A673 (cell line): ENCODE measurements around the gene ENO4. TPM values are rescaled to one million over a fixed set of nuclear protein-coding genes. Genes with fewer than 3 reads are reported as not detected.

Source experiments
- BruUV-seq: library from RNA; stranded (reverse); fragments of 400-500 nt; replicated peaks from 2 replicates; lab custom pipeline; 2021; lab: Mats Ljungman, UMichigan
- CTCF ChIA-PET: fragments of 300-600 bp; sonication (Branson Sonifier 250); formaldehyde crosslinking; loops from one replicate; lab custom pipeline; 2022; ENCODE audit warnings: antibody characterized with exemption; lab: Charles Lee
- POLR2A ChIA-PET: fragments of 300-600 bp; sonication (Branson Sonifier 250); formaldehyde crosslinking; loops from one replicate; lab custom pipeline; 2022; ENCODE audit warnings: antibody characterized with exemption; ENCODE audit not compliant: low non-redundant PET; lab: Charles Lee
- DNase-seq: peaks from one replicate; pipeline ENCODE4 v3.0.0-alpha.2; 2015; ENCODE audit warnings: low spot score
- H3K27ac ChIP-seq: fragments of 200-600 bp; sonication (generic); 2 replicates; pipeline ENCODE4 v1.5.1; 2016; ENCODE audit warnings: mixed run types, low read depth, mild to moderate bottlenecking, mixed read lengths, antibody characterized with exemption, low read length; ENCODE audit not compliant: poor library complexity, severe bottlenecking
- H3K27me3 ChIP-seq: fragments of 200-600 bp; sonication (generic); replicated peaks from 2 replicates; pipeline ENCODE4 v1.6.1; 2017; ENCODE audit warnings: mixed run types, low read depth, mild to moderate bottlenecking, mixed read lengths, antibody characterized with exemption, low read length; ENCODE audit not compliant: insufficient read depth, poor library complexity
- H3K36me3 ChIP-seq: fragments of 200-600 bp; sonication (generic); 2 replicates; pipeline ENCODE4 v1.6.1; 2016; ENCODE audit warnings: mixed run types, mild to moderate bottlenecking, mixed read lengths, antibody characterized with exemption, low read length; ENCODE audit not compliant: insufficient read depth, poor library complexity, severe bottlenecking
- H3K4me1 ChIP-seq: fragments of 200-600 bp; sonication (generic); 2 replicates; pipeline ENCODE4 v1.6.1; 2017; ENCODE audit warnings: mixed run types, mild to moderate bottlenecking, mixed read lengths, antibody characterized with exemption, low read length; ENCODE audit not compliant: insufficient read depth, poor library complexity, severe bottlenecking
- H3K4me3 ChIP-seq: fragments of 200-600 bp; sonication (generic); 2 replicates; pipeline ENCODE4 v1.5.1; 2016; ENCODE audit warnings: low read depth, mixed run types, mild to moderate bottlenecking, mixed read lengths, low read length; ENCODE audit not compliant: poor library complexity, severe bottlenecking
- H3K9me3 ChIP-seq: fragments of 200-600 bp; sonication (generic); 2 replicates; pipeline ENCODE4 v1.6.1; 2016; ENCODE audit warnings: mixed run types, low read depth, mild to moderate bottlenecking, mixed read lengths, antibody characterized with exemption, low read length; ENCODE audit not compliant: poor library complexity, severe bottlenecking
- CTCF ChIP-seq: fragments of 300-800, 200-600 bp; sonication (generic); conservative IDR thresholded peaks from 2 replicates; pipeline ENCODE4 v1.5.1; 2017; ENCODE audit warnings: low read depth, mild to moderate bottlenecking, antibody characterized with exemption, low read length, moderate library complexity, mixed read lengths
- EZH2 ChIP-seq: fragments of 200-600 bp; sonication (generic); IDR thresholded peaks from 2 replicates; pipeline ENCODE4 v1.6.1; 2017; ENCODE audit warnings: borderline replicate concordance, low read depth, mild to moderate bottlenecking, mixed read lengths, antibody characterized with exemption, low read length; ENCODE audit not compliant: poor library complexity, severe bottlenecking
- intact Hi-C: fragments of 100-400 bp; cut with micrococcal nuclease; formaldehyde crosslinking; loops from one replicate; pipeline ENCODE4 v1.10.0; 2022; ENCODE audit not compliant: unreplicated experiment
- total RNA-seq: library from RNA; stranded (reverse); gene quantifications from 2 replicates; pipeline ENCODE4 v1.2.3, GENCODE V29; 2021

Gene ENO4
- total RNA-seq, 1 experiment from 2014 or later = 0.28 TPM

DNA sequence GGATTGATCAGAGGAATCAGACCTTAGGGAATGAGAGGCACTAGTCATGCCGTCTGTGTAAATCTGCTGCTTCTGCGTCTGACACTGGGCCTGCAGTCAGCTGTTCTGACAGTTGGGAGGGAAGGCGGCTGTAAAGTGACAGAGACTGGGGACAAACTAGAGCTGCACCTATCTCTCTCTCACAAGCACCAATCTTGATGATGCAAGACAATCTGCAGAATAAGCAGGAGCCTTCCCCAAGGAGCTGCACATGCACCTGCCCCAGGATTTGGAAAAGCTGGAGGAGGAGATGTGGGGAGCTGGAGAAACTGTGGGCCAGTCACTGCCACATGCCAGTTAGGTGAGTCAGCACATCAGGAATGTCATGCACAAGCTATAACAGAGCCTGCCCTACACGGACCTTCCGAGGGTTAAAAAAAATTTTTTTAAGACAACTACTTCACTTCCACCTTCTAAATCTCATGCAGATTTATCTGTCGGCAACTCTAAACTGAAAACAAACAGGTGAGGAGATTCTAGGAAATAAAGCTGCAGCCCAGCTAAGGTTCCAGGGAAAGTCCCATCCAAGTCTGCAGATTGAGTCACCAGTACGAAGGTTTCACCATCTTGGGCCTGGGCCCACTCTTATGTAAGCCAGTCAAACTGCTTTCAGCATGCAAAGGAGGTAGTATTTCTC, 39.2 kb downstream of the ENO4 start:
- Histone ChIP-seq H3K4me3 (no peak overlapping the region), H3K4me1 (peaks cover 50% of the 10 kb centered on the region), H3K9me3 (no peaks in the 10 kb centered on the region), H3K27ac (no peak overlapping the region), H3K36me3 (no peaks in the 10 kb centered on the region), H3K27me3 (no peaks in the 10 kb centered on the region)
- intact Hi-C loops = no loop called here
- ChIA-PET POLR2A (no interaction called here), CTCF (no interaction called here)
- TF ChIP-seq EZH2 = no peak
- no peak for TF ChIP-seq CTCF
- BruUV-seq = no TSS peak
- peak; percentile 48 for DNase-seq

DNA sequence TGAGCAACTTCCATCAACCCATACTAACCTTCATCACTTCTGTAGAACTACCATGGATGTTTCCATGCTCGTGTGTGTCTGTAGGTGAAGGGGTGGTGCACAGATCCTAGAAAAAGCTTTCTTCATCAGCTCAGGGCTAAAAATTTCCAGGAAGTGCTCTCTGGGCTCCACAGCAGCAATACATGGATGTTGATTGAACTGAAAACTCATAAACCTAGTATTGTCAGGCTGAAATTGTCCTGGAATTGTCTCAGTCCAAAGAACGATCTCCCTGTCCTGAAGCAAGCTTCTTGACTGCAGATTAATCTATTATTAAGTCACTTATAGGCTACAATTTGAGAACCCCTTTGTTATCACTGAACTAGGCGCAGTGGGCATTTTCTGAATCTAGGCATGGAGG, 39.8 kb downstream of the ENO4 start:
- no TSS peak for BruUV-seq
- H3K27me3 ChIP-seq = no peaks in the 10 kb centered on the region
- H3K4me3 ChIP-seq = no peak overlapping the region
- intact Hi-C loops = no loop called here
- DNase-seq = no peak
- no peak overlapping the region for H3K27ac ChIP-seq
- no peaks in the 10 kb centered on the region for H3K36me3 ChIP-seq
- ChIA-PET POLR2A (no interaction called here), CTCF (no interaction called here)
- H3K9me3 ChIP-seq = no peaks in the 10 kb centered on the region
- H3K4me1 ChIP-seq = peaks cover 56% of the 10 kb centered on the region
- TF ChIP-seq CTCF = no peak
- no peak for TF ChIP-seq EZH2

DNA sequence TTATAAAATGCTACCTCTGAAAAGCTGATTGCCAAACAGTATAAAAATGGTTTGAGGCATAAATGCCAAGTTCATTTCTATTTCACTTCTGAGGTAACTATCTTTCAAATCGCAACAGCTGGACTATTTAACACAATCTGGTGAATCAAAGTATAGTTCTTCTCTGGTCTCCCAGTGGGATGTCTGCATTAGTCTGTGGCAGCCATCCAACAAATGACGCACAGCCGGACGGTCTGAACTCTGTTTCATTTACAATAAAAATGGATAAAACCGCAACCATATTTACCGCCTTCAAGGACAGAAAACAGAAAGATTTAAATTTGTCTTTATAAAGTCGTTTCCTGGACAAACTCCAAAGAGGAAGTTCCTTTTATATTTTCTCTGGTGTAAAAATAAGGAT, 41.9 kb downstream of the ENO4 start:
- peaks cover 63% of the 10 kb centered on the region for H3K4me1 ChIP-seq
- ChIA-PET POLR2A (no interaction called here), CTCF (interaction anchor here (1.2 kb wide), 1 partner anchor 54 kb away, joined by 3 read pairs; no protein-coding TSS in a partner anchor)
- no peaks in the 10 kb centered on the region for H3K27me3 ChIP-seq
- peak; percentile 97 for DNase-seq
- TF ChIP-seq CTCF = no peak
- TF ChIP-seq EZH2 = no peak
- H3K4me3 ChIP-seq = no peak overlapping the region
- H3K9me3 ChIP-seq = no peaks in the 10 kb centered on the region
- peak overlapping the region; percentile 46 for H3K27ac ChIP-seq
- intact Hi-C loops = loop anchor here (5.0 kb wide), 3 partner anchors 94 to 276 kb away; no protein-coding TSS in a partner anchor
- BruUV-seq = no TSS peak
- no peaks in the 10 kb centered on the region for H3K36me3 ChIP-seq
